ENCODE results near the gene LNP1.

DNA sequence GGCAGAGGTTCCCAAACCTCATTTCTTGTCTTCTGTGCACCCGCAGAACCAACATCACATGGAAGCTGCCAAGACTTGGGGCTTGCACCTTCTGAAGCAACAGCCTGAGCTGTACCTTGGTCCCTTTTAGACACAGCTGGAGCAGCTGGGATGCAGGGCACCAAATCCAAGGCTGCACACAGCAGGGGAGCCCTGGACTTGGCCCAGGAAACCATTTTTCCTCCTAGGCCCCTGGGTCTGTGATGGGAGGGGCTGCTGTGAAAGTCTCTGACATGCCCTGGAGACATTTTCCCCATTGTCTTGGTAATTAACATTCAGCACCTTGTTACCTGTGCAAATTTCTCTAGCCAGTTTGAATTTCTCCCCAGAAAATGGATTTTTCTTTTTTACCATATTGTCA is 57.5 kb downstream of the LNP1 start:
- TF ChIP-seq, protein P1, sequence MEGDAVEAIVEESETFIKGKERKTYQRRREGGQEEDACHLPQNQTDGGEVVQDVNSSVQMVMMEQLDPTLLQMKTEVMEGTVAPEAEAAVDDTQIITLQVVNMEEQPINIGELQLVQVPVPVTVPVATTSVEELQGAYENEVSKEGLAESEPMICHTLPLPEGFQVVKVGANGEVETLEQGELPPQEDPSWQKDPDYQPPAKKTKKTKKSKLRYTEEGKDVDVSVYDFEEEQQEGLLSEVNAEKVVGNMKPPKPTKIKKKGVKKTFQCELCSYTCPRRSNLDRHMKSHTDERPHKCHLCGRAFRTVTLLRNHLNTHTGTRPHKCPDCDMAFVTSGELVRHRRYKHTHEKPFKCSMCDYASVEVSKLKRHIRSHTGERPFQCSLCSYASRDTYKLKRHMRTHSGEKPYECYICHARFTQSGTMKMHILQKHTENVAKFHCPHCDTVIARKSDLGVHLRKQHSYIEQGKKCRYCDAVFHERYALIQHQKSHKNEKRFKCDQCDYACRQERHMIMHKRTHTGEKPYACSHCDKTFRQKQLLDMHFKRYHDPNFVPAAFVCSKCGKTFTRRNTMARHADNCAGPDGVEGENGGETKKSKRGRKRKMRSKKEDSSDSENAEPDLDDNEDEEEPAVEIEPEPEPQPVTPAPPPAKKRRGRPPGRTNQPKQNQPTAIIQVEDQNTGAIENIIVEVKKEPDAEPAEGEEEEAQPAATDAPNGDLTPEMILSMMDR (IDR thresholded peaks at IDR 0.05 in 4 of 5, conservative IDR thresholded peaks at IDR 0.05 in 1 of 5): no peak
- no peak for TF ChIP-seq POLR2A (IDR thresholded peaks at IDR 0.05)
